MM.1S (cell line): ENCODE measurements around the gene NRP2.

ENCODE experiments used
- CTCF ChIP-seq: fragments of 300-600 bp; sonication (generic); IDR thresholded peaks from 2 replicates; pipeline ENCODE4 v1.5.1; 2016; ENCODE audit warnings: antibody characterized with exemption, low read length, mixed read lengths
- EZH2 ChIP-seq: fragments of 300-600 bp; sonication (generic); optimal IDR thresholded peaks from 2 replicates; pipeline ENCODE3; 2017; ENCODE audit warnings: low read depth, mild to moderate bottlenecking, antibody characterized with exemption, low read length, mixed read lengths

GRCh38 chr2:205754924-205755321, 72.6 kb downstream of the NRP2 start:
- no peak for TF ChIP-seq CTCF
- no peak for TF ChIP-seq EZH2
